Measurements from ENCODE around the gene PIMREG.

Gene PIMREG

GRCh38 chr17:6470146-6470718 is 26.0 kb downstream of the PIMREG start:
- Histone ChIP-seq H4K20me1 (ENCODE audit: insufficient read depth, low read length, poor library complexity, severe bottlenecking) (no peaks in the 10 kb centered on the region), H3K36me3 (ENCODE audit: insufficient read depth, low read length) (no peaks in the 10 kb centered on the region), H3K9ac (ENCODE audit: low read depth, low read length, poor library complexity, severe bottlenecking) (no peak overlapping the region), H3K4me1 (ENCODE audit: insufficient read depth, low read length, poor library complexity, severe bottlenecking) (no peaks in the 10 kb centered on the region), H3K27me3 (ENCODE audit: insufficient read depth, low read length, poor library complexity, severe bottlenecking) (no peaks in the 10 kb centered on the region), H3K79me2 (ENCODE audit: insufficient read depth, low read length) (no peaks in the 10 kb centered on the region), H2AFZ (ENCODE audit: low read length) (no peak overlapping the region), H3K9me2 (replicated peaks; ENCODE audit: low read depth, low read length) (no peaks in the 10 kb centered on the region), H3K4me2 (ENCODE audit: low read depth, low read length, poor library complexity, severe bottlenecking) (no peak overlapping the region), H3F3A (ENCODE audit: low read depth) (no peaks in the 10 kb centered on the region), H3K9me3 (ENCODE audit: insufficient read depth, low read depth, low read length) (no peaks in the 10 kb centered on the region), H3K4me3 (ENCODE audit: low read length, poor library complexity, severe bottlenecking) (no peak overlapping the region)
- TF ChIP-seq CTCF (conservative IDR thresholded peaks at IDR 0.05; ENCODE audit: low read length) (no peak), EZH2phosphoT487 (IDR thresholded peaks at IDR 0.05; ENCODE audit: borderline replicate concordance) (no peak)

GRCh38 chr17:6470751-6471521 is 26.7 kb downstream of the PIMREG start:
- H3K9me3 ChIP-seq (ENCODE audit: insufficient read depth, low read depth, low read length), result no peaks in the 10 kb centered on the region
- no peak overlapping the region for H3K4me2 ChIP-seq (ENCODE audit: low read depth, low read length, poor library complexity, severe bottlenecking)
- TF ChIP-seq EZH2phosphoT487 (IDR thresholded peaks at IDR 0.05; ENCODE audit: borderline replicate concordance) (no peak), CTCF (conservative IDR thresholded peaks at IDR 0.05; ENCODE audit: low read length) (no peak)
- H4K20me1 ChIP-seq (ENCODE audit: insufficient read depth, low read length, poor library complexity, severe bottlenecking), result no peaks in the 10 kb centered on the region
- H2AFZ ChIP-seq (ENCODE audit: low read length), result no peak overlapping the region
- H3K9me2 ChIP-seq (replicated peaks; ENCODE audit: low read depth, low read length), result no peaks in the 10 kb centered on the region
- H3K79me2 ChIP-seq (ENCODE audit: insufficient read depth, low read length), result no peaks in the 10 kb centered on the region
- H3K9ac ChIP-seq (ENCODE audit: low read depth, low read length, poor library complexity, severe bottlenecking), result no peak overlapping the region
- no peaks in the 10 kb centered on the region for H3K36me3 ChIP-seq (ENCODE audit: insufficient read depth, low read length)
- H3K4me1 ChIP-seq (ENCODE audit: insufficient read depth, low read length, poor library complexity, severe bottlenecking), result no peaks in the 10 kb centered on the region
- no peaks in the 10 kb centered on the region for H3K27me3 ChIP-seq (ENCODE audit: insufficient read depth, low read length, poor library complexity, severe bottlenecking)
- no peaks in the 10 kb centered on the region for H3F3A ChIP-seq (ENCODE audit: low read depth)
- no peak overlapping the region for H3K4me3 ChIP-seq (ENCODE audit: low read length, poor library complexity, severe bottlenecking)

DNA sequence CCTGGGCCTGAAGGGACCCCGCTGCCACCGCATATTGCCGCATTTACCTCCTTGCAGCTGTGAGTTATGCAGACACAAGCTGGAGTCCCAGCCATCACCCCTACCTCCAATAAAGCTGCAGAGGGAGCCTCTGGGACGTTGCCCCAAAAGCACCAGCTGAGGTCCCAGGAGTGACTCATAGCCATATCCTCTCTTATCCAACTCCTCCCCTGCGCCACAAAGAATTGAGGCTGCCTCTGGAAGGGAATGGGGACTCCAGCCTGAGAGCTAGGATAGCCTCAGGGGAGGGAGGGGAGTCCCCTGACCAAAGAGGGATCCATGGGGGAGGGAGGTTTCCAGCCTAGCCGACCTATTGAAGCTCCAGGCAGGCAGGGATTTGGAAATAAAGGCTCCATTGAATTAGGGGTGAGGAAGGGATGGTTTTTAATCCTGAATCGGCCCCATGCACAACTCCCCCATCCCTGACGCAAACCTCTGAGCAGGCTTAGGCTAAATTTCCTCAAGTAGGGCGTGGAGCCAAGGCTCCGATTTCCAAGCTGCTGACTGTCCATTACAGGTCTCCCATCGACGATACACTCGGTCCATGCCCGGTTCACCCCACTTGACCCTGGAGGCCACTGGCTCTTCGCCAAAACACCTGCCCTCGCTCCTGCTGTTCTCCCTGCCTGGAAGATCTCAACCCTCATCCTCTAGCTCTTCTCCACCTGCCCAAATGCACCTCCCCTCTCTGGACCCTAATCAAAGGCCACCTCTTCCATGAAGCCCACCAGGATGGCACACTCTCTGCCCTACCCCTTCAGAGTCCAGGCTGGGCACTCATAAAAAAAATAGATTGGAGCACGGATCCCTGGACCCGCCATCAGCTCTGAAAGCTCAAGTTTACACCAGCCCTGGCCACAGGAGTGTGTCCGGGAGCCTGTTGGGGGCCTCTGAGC is 27.5 kb downstream of the PIMREG start:
- H3K9me3 ChIP-seq (ENCODE audit: insufficient read depth, low read depth, low read length), result no peaks in the 10 kb centered on the region
- no peak overlapping the region for H3K4me2 ChIP-seq (ENCODE audit: low read depth, low read length, poor library complexity, severe bottlenecking)
- H4K20me1 ChIP-seq (ENCODE audit: insufficient read depth, low read length, poor library complexity, severe bottlenecking), result no peaks in the 10 kb centered on the region
- TF ChIP-seq CTCF (conservative IDR thresholded peaks at IDR 0.05; ENCODE audit: low read length) (no peak), EZH2phosphoT487 (IDR thresholded peaks at IDR 0.05; ENCODE audit: borderline replicate concordance) (no peak)
- H3F3A ChIP-seq (ENCODE audit: low read depth), result no peaks in the 10 kb centered on the region
- no peaks in the 10 kb centered on the region for H3K9me2 ChIP-seq (replicated peaks; ENCODE audit: low read depth, low read length)
- no peaks in the 10 kb centered on the region for H3K36me3 ChIP-seq (ENCODE audit: insufficient read depth, low read length)
- H3K4me3 ChIP-seq (ENCODE audit: low read length, poor library complexity, severe bottlenecking), result no peak overlapping the region
- H3K4me1 ChIP-seq (ENCODE audit: insufficient read depth, low read length, poor library complexity, severe bottlenecking), result no peaks in the 10 kb centered on the region
- no peaks in the 10 kb centered on the region for H3K27me3 ChIP-seq (ENCODE audit: insufficient read depth, low read length, poor library complexity, severe bottlenecking)
- no peak overlapping the region for H2AFZ ChIP-seq (ENCODE audit: low read length)
- no peak overlapping the region for H3K9ac ChIP-seq (ENCODE audit: low read depth, low read length, poor library complexity, severe bottlenecking)
- no peaks in the 10 kb centered on the region for H3K79me2 ChIP-seq (ENCODE audit: insufficient read depth, low read length)

Measured in Loucy (cell line).